PC-3 (cell line): ENCODE measurements around the gene KCNG3. TPM values are rescaled to one million over a fixed set of nuclear protein-coding genes. Genes with fewer than 3 reads are reported as not detected.

Source experiments
- ATAC-seq: fragments of 200-7000 bp; cut with Tn5 transposase; 2 replicates; pipeline ENCODE4 v1.9.1; 2020; ENCODE audit warnings: mild to moderate bottlenecking, moderate library complexity
- BruUV-seq: library from RNA; stranded (reverse); fragments of 400-500 nt; replicated peaks from 2 replicates; lab custom pipeline; 2021; lab: Mats Ljungman, UMichigan
- CTCF ChIA-PET: fragments of 300-600 bp; sonication (Branson Sonifier 250); formaldehyde crosslinking; loops from one replicate; lab custom pipeline; 2022; ENCODE audit warnings: antibody characterized with exemption; lab: Charles Lee
- POLR2A ChIA-PET: fragments of 300-600 bp; sonication (Branson Sonifier 250); formaldehyde crosslinking; loops from one replicate; lab custom pipeline; 2022; ENCODE audit warnings: antibody characterized with exemption; ENCODE audit not compliant: unreplicated experiment; lab: Charles Lee
- DNase-seq: peaks from one replicate; pipeline ENCODE4 v3.0.0-alpha.2; 2015
- H2AFZ ChIP-seq: fragments of 300-600 bp; sonication (generic); 2 replicates; pipeline ENCODE4 v1.6.0; 2016; ENCODE audit warnings: antibody characterized with exemption, low read length
- H3F3A ChIP-seq: fragments of 300-600 bp; sonication (generic); one replicate; pipeline ENCODE4 v1.6.0; 2017; ENCODE audit warnings: antibody characterized with exemption, low read length, control low read depth, mild to moderate bottlenecking; ENCODE audit not compliant: unreplicated experiment
- H3K27ac ChIP-seq: fragments of 300-600 bp; sonication (generic); 2 replicates; pipeline ENCODE4 v1.5.1; 2016; ENCODE audit warnings: mild to moderate bottlenecking, low read length
- H3K27me3 ChIP-seq: fragments of 300-600 bp; sonication (generic); 2 replicates; pipeline ENCODE4 v1.6.1; 2016; ENCODE audit warnings: low read length, mixed read lengths
- H3K36me3 ChIP-seq: fragments of 300-600 bp; sonication (generic); 2 replicates; pipeline ENCODE4 v1.6.1; 2016; ENCODE audit warnings: low read depth, mixed run types, low read length, mixed read lengths
- H3K4me1 ChIP-seq: fragments of 300-600 bp; sonication (generic); 2 replicates; pipeline ENCODE4 v1.5.1; 2016; ENCODE audit warnings: low read length; ENCODE audit not compliant: insufficient read depth
- H3K4me2 ChIP-seq: fragments of 300-600 bp; sonication (generic); 2 replicates; pipeline ENCODE4 v1.6.0; 2016; ENCODE audit warnings: low read length
- H3K4me3 ChIP-seq: fragments of 300-600 bp; sonication (generic); 2 replicates; pipeline ENCODE4 v1.5.1; 2016; ENCODE audit warnings: mild to moderate bottlenecking, low read length, mixed read lengths
- H3K79me2 ChIP-seq: fragments of 300-600 bp; sonication (generic); 2 replicates; pipeline ENCODE4 v1.6.1; 2017; ENCODE audit warnings: low read length, mixed read lengths
- H3K9ac ChIP-seq: fragments of 300-600 bp; sonication (generic); 2 replicates; pipeline ENCODE4 v1.6.0; 2016; ENCODE audit warnings: mild to moderate bottlenecking, low read length
- H3K9me2 ChIP-seq: fragments of 300-600 bp; sonication (generic); replicated peaks from 2 replicates; pipeline ENCODE4 v1.6.1; 2016; ENCODE audit warnings: mixed run types, low read length, mixed read lengths
- H3K9me3 ChIP-seq: fragments of 300-600 bp; sonication (generic); 2 replicates; pipeline ENCODE4 v1.6.1; 2016; ENCODE audit warnings: low read length, mixed read lengths
- H4K20me1 ChIP-seq: fragments of 300-600 bp; sonication (generic); 2 replicates; pipeline ENCODE4 v1.6.1; 2016; ENCODE audit warnings: low read length, mixed read lengths
- EZH2 ChIP-seq: fragments of 300-600 bp; sonication (generic); IDR thresholded peaks from one replicate; pipeline ENCODE4 v1.6.1; 2017; ENCODE audit warnings: antibody characterized with exemption, mild to moderate bottlenecking, low read length; ENCODE audit not compliant: unreplicated experiment
- EZH2phosphoT487 ChIP-seq: fragments of 300-600 bp; sonication (generic); IDR thresholded peaks from 2 replicates; pipeline ENCODE4 v1.6.1; 2018; ENCODE audit warnings: mild to moderate bottlenecking, antibody characterized with exemption, low read length, borderline replicate concordance
- intact Hi-C: fragments of 100-400 bp; cut with micrococcal nuclease; formaldehyde crosslinking; loops from 2 replicates; pipeline ENCODE4 v1.9.0; 2023
- total RNA-seq: library from RNA; depleted of rRNA; stranded (reverse); fragments of >200 nt; gene quantifications from 2 replicates; pipeline ENCODE4 v1.2.3, GENCODE V29; 2014
- TF ChIP-seq, protein P1 (sequence below): fragments of 300-600 bp; sonication (generic); conservative IDR thresholded peaks from 2 replicates; pipeline ENCODE4 v1.5.1; 2017; ENCODE audit warnings: antibody characterized with exemption, low read depth, mild to moderate bottlenecking, low read length

Gene KCNG3
- total RNA-seq, 1 experiment from 2014 or later, result 2.4 TPM

DNA sequence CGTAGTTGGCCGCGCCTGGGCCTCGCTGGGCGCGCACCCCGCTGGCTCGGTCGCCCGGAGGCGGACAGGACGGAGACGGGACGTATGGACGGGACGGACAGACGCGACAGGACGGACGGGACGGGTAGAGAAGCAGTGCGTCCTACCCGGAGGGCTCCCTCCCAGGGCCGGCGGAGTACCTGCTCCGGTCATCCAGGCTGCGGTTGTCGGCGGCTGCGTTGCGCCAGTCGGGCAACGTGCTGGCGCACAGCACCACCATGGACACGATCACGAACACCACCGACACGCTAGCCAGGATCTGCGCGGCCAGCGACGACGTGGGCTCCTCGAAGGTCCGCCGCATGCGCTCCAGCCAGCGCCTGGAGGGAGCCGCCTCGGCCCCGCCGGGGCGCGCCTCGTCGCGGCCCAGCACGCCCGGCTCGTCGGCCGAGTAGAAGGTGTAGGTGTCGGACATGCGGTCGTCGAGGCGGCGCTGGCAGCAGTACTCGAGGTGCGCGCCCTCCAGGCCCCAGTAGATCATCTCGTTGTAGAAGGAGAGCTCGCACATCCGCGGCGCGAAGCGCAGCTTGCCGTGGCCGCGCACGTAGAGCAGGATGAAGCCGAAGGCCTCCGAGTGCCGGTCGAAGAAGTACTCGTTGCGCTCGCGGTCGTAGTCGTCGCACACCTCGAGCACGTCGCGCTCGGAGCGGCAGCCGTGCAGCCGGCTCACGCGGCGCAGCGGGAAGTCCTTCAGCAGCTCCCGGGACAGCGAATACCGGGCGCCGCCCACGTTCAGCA lies 903 bp downstream of the KCNG3 start:
- ChIA-PET CTCF (interaction anchor here (0.6 kb wide), 2 partner anchors 152 to 166 kb away, joined by 3 to 6 read pairs; no protein-coding TSS in a partner anchor), POLR2A (interaction anchor here (0.6 kb wide), 1 partner anchor 88 kb away, joined by 6 read pairs; no protein-coding TSS in a partner anchor)
- Histone ChIP-seq H3F3A (no peaks in the 10 kb centered on the region), H3K27ac (no peak overlapping the region), H3K27me3 (no peaks in the 10 kb centered on the region), H3K9me3 (no peaks in the 10 kb centered on the region), H3K9me2 (no peaks in the 10 kb centered on the region), H3K79me2 (no peaks in the 10 kb centered on the region), H2AFZ (peak overlapping the region; percentile 86; the same call in 1 of the 2 replicates), H4K20me1 (no peaks in the 10 kb centered on the region), H3K9ac (no peak overlapping the region; the same call in 1 of the 2 replicates), H3K4me2 (peak overlapping the region; percentile 92), H3K4me3 (peak overlapping the region; percentile 75), H3K36me3 (no peaks in the 10 kb centered on the region), H3K4me1 (peaks cover 15% of the 10 kb centered on the region)
- TF ChIP-seq, protein P1, sequence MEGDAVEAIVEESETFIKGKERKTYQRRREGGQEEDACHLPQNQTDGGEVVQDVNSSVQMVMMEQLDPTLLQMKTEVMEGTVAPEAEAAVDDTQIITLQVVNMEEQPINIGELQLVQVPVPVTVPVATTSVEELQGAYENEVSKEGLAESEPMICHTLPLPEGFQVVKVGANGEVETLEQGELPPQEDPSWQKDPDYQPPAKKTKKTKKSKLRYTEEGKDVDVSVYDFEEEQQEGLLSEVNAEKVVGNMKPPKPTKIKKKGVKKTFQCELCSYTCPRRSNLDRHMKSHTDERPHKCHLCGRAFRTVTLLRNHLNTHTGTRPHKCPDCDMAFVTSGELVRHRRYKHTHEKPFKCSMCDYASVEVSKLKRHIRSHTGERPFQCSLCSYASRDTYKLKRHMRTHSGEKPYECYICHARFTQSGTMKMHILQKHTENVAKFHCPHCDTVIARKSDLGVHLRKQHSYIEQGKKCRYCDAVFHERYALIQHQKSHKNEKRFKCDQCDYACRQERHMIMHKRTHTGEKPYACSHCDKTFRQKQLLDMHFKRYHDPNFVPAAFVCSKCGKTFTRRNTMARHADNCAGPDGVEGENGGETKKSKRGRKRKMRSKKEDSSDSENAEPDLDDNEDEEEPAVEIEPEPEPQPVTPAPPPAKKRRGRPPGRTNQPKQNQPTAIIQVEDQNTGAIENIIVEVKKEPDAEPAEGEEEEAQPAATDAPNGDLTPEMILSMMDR, result no peak
- TF ChIP-seq EZH2phosphoT487, result no peak
- TF ChIP-seq EZH2, result no peak
- BruUV-seq, result no TSS peak
- ATAC-seq (no peak), DNase-seq (no peak)
- intact Hi-C loops, result no loop called here

DNA sequence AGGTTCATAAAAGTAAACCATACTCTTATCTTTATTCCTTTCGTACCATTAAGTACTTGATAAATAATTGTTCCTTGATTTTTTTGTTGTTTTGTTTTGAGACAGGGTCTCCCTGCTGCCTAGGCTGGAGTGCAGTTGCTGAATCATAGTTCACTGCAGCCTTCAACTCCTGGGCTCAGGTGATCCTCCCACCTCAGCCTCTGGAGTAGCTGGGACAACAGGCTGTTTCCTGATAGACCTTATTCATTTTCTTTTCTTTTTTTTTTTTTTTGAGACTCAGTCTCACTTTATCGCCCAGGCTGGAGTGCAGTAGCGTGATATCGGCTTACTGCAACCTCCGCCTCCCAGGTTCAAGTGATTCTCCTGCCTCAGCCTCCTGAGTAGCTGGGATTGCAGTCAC lies 5.5 kb downstream of the KCNG3 start:
- BruUV-seq, result no TSS peak
- Histone ChIP-seq H3K4me1 (no peaks in the 10 kb centered on the region), H3F3A (no peaks in the 10 kb centered on the region), H3K79me2 (no peaks in the 10 kb centered on the region), H2AFZ (no peak overlapping the region), H4K20me1 (no peaks in the 10 kb centered on the region), H3K36me3 (no peaks in the 10 kb centered on the region), H3K4me3 (no peak overlapping the region), H3K27me3 (no peaks in the 10 kb centered on the region), H3K9me3 (no peaks in the 10 kb centered on the region), H3K27ac (no peak overlapping the region), H3K9me2 (no peaks in the 10 kb centered on the region), H3K9ac (no peak overlapping the region), H3K4me2 (no peak overlapping the region)
- DNase-seq, result no peak
- no peak for ATAC-seq
- ChIA-PET POLR2A (interaction anchor here (0.6 kb wide), 1 partner anchor 1518 kb away, joined by 4 read pairs; no protein-coding TSS in a partner anchor), CTCF (no interaction called here)
- TF ChIP-seq, protein P1, result no peak
- TF ChIP-seq EZH2phosphoT487 (no peak), EZH2 (no peak)
- intact Hi-C loops, result no loop called here
